NCI-H2107 treated with DMSO at 0.1 percent for 48 hours (cell line): ENCODE results near the gene CADM1.
A peak's percentile ranks its signal among the peaks of the same experiment; 100 is the strongest.

Experiments used
- DNase-seq: peaks from one replicate; lab custom pipeline; 2025; ENCODE audit not compliant: unreplicated experiment; lab: John Stamatoyannopoulos, UW

The CADM1 gene

GRCh38 chr11:115219376-115219775, 284.8 kb downstream of the CADM1 start:
- no peak for DNase-seq

DNA sequence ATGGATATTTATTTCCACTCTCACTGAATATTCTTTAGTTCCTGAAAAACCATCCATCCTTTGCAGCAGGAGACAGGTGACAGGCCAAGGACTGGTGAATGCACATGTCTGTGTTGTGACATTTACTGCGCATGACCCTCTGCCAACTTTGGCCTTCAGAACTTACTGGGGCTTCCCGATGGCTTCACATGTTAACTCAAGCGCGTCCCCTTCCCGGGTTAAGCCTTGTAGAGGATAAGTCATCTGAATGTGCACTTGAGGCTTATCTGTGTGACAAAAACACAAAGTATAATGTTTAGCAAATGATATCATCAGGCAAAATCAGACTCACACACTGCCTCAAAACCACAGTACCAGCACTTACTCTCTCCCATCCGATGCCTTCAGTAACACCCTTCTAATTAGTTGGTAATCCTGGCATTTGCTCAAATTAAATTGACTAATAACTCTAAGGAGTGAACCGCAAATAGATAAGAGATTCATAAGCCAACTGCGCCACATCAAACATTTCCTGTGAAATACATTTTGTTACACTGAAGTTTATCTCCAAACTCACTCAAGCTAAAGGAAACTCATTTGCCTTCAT, 286.4 kb downstream of the CADM1 start:
- peak; percentile 44 for DNase-seq

GRCh38 chr11:115215694-115216617, 288.3 kb downstream of the CADM1 start:
- no peak for DNase-seq

- no peak for DNase-seq
Observed at GRCh38 chr11:115214644-115215234, 289.5 kb downstream of the CADM1 start.

DNA sequence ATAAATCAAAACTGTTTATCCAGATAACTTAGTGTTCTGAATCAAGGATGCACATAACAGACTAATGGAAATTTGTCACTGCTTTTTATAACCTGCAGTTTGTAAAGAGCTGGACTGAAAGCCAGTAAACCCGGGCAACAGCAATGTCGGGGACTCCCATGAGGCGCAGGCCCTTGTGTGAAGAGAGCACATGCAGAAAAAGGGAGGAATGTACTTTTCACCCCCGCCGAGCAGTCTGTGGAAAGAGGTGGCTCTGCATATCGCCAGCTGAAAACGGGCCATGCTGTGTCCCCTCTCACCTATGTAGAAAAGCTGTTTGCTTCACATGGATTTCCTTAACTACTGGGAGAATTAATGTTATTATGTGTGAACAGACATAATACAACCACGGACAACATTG, 291.2 kb downstream of the CADM1 start:
- DNase-seq, result no peak

GRCh38 chr11:115208808-115209259, 295.4 kb downstream of the CADM1 start:
- no peak for DNase-seq

DNA sequence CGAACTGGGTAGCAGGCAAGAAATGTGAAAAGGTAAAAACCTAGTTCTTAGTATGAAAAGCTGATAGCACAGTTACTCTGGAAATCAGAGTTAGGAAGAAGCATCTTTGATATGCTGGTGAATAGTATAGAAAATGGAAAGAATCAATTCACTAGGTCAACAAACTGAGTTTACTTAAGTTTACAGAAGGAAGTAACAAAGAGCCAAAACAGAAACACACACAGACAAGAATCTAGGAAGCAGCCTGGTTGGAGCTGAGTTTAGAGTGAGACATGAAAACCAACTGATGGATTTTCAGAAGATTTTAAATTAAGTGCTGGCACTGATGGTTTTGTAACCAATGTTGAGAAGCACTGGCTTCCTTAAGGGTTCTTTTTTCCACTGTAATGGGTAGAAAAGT, 296.3 kb downstream of the CADM1 start:
- DNase-seq, result no peak

DNA sequence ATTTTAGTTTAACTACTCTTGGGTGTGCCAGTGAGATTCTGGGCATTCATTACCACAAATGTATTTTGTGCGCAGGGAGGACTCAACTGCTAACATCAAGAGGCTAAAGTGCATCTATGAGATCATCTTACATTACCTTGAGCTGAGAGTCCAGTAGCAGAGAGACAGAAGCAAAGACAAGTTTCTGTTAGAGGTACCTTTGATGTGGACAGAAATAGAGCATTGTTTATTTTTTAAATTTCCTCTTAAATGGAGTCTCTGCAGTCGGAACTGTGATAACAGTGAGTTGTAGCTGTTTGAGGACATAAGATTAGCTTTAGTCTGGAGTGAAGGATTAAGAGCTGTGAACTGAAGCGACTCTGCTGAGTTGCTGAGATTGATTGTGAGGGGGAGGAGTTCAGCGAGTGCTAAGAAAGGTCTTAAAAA, 297.0 kb downstream of the CADM1 start:
- peak; percentile 54 for DNase-seq

DNA sequence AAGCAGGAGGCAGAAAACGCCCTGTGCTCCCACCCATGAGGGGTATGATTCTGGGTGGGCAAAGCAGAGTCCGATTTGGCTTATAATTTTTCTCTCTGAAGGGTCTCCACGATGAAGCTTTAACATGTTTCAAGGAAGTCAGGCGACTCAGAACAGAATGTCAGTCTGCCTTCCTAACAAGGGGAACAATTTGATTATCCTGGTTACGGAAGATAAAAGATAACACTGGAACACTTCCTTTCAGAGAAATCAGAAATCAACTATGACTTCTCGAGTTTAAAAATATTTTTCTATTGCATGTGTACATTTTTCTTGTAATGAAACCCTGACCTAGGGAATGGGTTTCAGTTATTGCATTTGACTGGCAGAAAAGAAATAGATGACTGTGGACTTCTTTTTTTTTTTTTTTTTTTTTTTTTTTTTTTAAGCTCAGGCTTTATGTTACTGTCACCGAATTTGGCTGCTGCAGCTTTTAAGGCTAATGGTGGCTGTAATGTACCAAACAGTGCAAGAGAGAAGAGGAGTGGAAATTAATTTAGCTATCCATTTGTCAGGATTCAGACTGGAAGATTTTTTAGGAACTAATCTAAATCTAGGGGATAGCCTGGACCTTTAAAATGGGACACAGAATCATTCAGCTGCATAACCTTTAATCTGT, 297.7 kb downstream of the CADM1 start:
- DNase-seq, result no peak

GRCh38 chr11:115202900-115203552, 301.2 kb downstream of the CADM1 start:
- DNase-seq, result no peak

DNA sequence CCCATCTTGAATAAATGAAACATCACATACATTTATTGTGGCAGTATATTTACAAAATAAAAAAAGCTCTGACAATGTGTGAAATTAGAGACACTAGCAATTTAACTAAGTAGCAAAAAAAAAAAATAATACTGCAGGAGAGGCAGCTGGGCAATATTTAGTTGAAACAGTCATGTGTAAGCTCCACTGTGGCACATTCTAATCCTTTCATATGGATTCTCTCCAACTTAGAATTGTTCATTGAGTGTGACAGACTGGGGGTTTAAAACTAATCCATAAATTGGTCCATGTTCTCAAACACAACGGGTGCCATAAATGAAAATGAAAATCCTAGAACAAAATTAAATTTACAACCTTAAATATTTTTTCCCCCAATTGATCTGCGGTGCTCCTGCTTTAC, 302.1 kb downstream of the CADM1 start:
- no peak for DNase-seq

- DNase-seq, result no peak
Observed at GRCh38 chr11:115201111-115201792, 303.0 kb downstream of the CADM1 start.

DNA sequence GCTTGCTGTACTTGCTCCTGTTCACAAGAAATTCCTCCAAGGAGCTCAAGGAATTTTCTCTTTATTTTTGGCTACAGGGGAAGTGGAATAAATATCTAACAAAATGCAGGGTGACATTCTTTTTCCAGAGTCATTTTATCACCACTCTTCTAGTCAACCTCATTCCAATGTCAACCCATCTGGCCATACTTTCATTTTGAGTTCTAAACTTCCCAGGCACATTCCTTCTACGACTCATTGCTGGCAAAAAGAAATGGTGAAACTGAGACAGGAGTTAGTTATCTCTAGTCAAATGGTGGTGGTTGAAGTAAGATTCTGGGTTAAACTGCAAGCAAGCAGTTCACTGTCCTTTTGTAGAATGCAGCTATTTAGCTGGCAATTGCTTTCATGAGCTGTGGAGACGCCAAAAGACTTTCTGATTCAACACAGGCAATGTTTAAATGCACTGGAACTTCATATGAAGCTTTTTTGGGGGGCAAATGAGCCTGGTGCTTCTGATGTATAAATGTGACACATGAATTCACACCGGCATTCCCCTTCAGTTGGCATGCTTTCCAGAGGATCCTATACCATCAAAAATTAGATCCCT, 304.6 kb downstream of the CADM1 start:
- DNase-seq, result no peak

DNA sequence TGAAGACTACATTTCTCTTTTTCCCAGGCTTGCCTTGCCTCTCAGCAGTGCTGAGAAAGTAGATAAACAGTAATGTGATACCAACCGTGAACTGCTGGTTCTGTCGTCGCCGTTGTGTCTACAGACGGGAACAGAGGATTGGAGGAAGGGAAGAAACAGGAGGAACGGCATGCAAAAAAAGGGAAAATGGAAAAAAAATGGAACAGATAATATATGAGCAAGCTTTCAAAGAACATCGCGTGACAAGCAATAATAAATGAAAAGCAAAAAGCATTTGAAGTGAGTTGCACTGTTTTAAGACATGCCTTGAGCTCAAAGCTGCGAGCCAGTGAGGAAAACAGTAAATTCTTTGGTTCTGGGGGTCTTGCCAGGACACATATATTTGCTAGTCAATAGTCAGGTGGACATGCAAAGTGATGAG, 305.9 kb downstream of the CADM1 start:
- peak; percentile 63 for DNase-seq

DNA sequence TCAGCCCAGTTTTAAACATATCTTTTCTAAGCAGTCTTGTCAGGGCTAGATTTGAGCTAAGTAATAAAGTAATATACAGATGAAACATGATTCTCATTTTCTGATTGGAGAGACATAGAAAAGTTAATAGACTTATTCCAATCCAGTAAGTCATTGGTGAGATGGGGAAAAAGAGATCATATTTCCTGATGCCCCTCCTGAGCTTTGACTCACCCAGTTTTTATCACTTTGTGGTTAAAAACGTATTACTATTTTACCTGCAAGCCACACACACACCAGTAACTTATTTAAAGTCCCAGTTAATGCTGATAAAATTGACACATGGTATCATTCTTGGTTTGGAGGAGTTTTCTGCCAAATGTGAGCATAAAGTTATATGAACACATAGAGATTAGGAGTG, 306.8 kb downstream of the CADM1 start:
- no peak for DNase-seq

DNA sequence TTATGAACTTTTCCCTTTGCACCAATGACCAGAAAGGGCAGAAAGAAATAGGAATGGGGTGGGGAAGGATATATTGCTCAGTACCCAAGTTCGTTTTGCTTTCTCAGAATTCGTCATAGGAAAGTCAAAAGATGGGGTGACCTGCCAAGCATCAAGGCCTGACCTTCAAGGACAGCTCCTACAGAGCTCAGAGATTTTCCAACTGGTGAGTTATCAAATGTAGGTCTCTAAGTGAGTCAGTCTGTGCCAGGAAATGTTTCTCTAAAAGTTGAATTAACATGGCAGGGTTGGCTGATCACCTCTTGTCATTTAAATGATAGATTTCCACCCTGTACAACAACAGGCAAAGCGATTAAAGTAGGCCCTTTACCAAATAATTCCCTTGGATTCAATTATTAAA, 307.2 kb downstream of the CADM1 start:
- no peak for DNase-seq

DNA sequence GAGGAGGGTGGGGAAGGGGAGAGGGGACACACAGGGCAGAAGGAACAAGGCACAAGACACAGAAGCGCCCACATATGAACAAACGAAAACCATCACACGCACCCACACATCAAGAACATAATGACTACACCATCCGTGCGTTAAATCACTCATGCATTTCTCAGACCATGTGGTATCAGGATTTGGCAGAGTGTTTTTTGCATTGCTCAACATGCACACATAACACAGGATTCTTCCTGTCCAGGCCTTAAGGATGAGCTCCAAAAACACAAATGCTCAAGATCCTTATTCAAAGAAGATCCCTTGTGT, 309.5 kb downstream of the CADM1 start:
- no peak for DNase-seq

DNA sequence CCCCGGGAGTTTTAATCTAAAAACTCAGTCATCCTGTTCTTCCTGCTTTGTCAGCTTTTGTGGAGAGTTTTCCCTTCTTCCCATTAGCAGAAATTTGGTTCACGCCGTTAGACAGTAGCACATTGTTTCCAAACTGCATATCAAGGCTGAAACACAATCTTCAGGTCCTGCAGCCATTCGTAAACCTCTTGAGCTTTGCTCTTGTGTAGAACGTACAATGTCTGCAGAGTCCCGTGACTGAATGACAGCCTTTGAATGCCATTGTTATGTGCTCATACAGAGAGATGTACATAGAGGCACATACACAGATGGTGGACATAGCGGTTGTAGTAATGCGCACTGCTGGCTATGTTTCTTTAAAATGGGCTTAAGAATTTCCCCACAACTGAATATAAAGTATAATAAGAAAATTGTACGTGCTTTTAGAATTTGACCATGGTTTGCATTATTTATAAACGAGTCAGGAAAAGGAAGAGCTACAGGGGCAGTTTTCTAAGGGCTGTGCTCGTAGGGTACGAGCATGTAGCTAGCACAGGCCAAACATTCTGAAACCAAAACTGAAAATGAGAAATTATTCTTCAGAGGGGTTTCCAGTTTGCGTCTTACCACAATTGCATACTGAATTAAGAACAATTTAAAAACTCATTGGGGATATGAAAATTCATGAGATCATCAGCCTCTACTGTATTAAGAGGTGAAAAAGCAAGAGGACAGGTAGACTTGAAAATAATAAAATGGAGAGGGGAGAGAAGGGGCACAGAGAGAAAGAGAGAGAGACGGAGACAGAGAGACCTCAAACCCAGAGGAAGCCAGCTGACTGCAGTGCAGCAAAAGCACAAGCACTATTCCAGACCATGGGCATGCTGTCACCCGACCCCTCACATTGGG, 310.1 kb downstream of the CADM1 start:
- DNase-seq, result peak; percentile 80

GRCh38 chr11:115191761-115192160, 312.5 kb downstream of the CADM1 start:
- DNase-seq, result no peak
